22Rv1 (cell line): ENCODE measurements around the gene IPCEF1.

ENCODE experiments used
- H3K27ac ChIP-seq: fragments of 450-650 bp; 2 replicates; pipeline ENCODE4 v1.5.1; 2017
- CTCF ChIP-seq: fragments of 450-650 bp; IDR thresholded peaks from 2 replicates; pipeline ENCODE4 v1.5.1; 2017; ENCODE audit warnings: mild to moderate bottlenecking
- ZFX ChIP-seq: fragments of 450-650 bp; IDR thresholded peaks from 2 replicates; pipeline ENCODE4 v1.6.1; 2017; ENCODE audit warnings: antibody characterized with exemption, borderline replicate concordance

The IPCEF1 gene

GRCh38 chr6:154261688-154262397 lies 94.8 kb downstream of the IPCEF1 start:
- H3K27ac ChIP-seq: no peak overlapping the region
- TF ChIP-seq CTCF: no peak
- TF ChIP-seq ZFX: no peak

- H3K27ac ChIP-seq: no peak overlapping the region
- TF ChIP-seq ZFX (no peak), CTCF (no peak)
Observed at GRCh38 chr6:154258064-154258757, 98.4 kb downstream of the IPCEF1 start.

- H3K27ac ChIP-seq: no peak overlapping the region
- TF ChIP-seq CTCF (no peak), ZFX (no peak)
Observed at GRCh38 chr6:154257067-154257466, 99.5 kb downstream of the IPCEF1 start.

DNA sequence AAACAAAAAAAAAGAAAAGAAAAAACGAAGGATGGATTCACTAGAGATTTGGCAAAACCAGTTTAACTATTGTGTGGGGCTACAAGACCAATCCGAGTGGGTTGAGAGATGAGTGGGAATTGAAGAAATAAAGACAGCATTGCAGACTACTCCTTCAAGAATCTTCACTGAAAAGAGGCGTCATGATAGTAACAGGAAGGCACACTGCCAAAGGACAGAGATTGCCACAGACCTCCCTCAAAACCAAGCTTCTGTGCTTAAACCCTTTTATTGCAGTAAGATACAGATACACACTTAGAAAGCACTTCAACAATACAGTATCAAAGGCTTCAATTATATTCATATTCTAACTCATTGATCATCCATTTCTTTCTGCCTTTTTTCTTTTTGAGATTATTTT lies 103.9 kb downstream of the IPCEF1 start:
- no peak for TF ChIP-seq ZFX
- no peak for TF ChIP-seq CTCF
- no peak overlapping the region for H3K27ac ChIP-seq

GRCh38 chr6:154251116-154251515 lies 105.5 kb downstream of the IPCEF1 start:
- no peak for TF ChIP-seq ZFX
- TF ChIP-seq CTCF: no peak
- H3K27ac ChIP-seq: no peak overlapping the region

DNA sequence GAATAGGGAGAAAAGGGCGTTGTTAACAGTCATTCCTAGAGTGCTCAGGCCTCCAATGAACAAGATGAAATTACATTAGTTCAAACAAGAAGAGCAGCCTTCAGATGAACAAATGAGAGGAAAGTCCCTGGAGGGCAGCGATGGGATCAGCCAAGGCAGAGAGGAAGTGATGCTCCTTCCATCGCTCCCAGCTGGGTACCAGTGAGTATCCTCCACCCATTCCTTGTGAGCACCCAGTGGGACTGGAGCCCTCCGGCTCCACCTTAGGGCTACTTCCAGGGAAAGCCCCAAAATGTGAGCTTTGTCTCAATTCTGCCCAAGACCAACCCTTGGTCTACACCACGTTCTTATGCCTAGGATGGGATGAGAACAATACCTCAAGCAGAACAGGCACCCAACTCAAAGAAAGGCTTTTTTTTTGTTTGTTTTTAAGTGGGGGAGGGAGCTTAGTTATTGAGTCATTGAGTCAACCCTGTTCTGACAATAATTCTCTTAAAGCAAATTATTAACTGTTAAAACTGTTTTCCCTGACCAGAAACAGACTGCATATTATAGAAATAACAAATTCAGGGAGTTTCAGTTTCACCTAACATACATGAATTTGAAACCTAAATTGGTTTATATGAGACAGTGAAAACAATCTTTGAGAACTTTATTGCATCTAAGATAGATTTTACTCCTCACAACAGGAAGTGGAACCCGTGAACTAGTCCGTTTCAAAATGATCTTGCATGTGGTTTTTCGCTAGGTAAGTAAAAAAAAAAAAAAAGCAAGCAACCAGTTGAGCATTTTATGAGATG lies 106.9 kb downstream of the IPCEF1 start:
- no peak overlapping the region for H3K27ac ChIP-seq
- no peak for TF ChIP-seq CTCF
- no peak for TF ChIP-seq ZFX
